Activated CD8-positive, alpha-beta memory T cell treated with anti-CD3 and anti-CD28 coated beads for 36 hours (primary cell): ENCODE results near the gene MED13L. TPM values are rescaled to one million over a fixed set of nuclear protein-coding genes. Genes with fewer than 3 reads are reported as not detected.

Experiments used
- CTCF ChIA-PET: fragments of 350-600 bp; sonication (Branson Sonifier 250); formaldehyde crosslinking; loops from one replicate; lab custom pipeline; 2021; ENCODE audit warnings: antibody characterized with exemption; lab: Charles Lee
- POLR2A ChIA-PET: fragments of 350-600 bp; sonication (Branson Sonifier 250); formaldehyde crosslinking; loops from one replicate; lab custom pipeline; 2021; ENCODE audit warnings: antibody characterized with exemption; lab: Charles Lee
- total RNA-seq, 2 experiments: library from RNA; stranded (reverse); gene quantifications; one replicate each; pipeline ENCODE4 v1.2.3, GENCODE V29; 2021

MED13L gene
- total RNA-seq, 2 experiments from 2014 or later, result 39.4 to 42.8 TPM

DNA sequence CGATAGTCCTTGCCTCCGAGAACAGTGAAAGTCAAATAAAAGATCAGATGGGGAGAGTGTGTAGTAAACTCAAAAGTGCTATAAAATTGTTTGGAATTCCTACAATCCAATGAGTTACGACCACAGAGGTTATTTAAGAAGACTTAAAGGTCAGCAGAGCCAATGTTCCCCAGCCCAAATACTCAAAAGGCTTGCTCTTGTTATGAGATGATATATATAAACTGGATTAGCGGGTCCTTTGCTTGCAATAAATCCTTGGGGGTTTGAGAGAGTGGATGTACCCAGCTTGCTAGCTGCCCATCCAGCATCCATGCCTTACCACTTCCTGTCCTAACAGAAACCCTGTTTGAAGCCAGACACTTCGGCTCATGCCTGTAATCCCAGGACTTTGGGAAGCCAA, 29.0 kb upstream of the MED13L start:
- POLR2A ChIA-PET, result no interaction called here
- CTCF ChIA-PET, result no interaction called here

DNA sequence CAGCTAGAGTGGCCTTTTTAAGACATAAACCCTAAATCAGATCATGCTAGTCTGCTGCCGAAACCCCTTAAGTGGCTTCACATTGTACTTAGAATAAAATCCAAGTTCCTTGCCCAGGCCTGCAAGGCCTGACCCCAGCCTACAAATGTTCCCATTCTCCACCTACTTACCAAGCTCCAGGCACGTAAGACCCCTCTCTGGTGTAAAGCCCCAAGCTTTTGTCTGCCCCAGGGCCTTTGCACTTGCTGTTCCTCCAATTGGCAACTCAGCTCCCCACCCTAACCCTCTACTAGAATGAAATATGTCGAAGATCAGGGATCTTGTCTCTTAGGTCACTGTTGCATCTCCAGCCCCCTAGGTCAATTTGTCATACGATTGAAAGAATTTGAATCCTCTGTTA, 27.1 kb upstream of the MED13L start:
- ChIA-PET POLR2A (interaction anchor here (0.6 to 0.7 kb wide), 2 partner anchors 9 to 143 kb away, joined by 5 to 8 read pairs; no protein-coding TSS in a partner anchor), CTCF (no interaction called here)

DNA sequence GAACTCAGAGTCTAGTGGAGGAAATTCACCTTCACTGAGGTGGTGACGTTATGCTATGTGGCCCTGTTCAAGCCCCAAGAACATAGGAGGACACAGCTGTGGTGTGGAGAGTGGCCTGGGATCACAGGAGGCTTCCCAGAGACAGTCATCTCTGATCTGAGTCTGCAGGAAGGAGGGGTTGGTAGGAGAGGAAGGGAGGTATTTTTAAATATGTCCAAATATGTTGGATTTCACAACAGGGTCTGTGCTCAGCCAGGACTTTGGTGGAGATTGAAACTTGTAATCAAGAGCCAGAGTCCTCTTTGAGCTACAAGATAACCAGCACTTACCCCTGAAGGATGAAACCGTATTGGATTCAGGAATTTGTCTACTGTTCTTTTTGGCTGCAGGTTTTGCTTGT, 26.4 kb upstream of the MED13L start:
- CTCF ChIA-PET, result no interaction called here

DNA sequence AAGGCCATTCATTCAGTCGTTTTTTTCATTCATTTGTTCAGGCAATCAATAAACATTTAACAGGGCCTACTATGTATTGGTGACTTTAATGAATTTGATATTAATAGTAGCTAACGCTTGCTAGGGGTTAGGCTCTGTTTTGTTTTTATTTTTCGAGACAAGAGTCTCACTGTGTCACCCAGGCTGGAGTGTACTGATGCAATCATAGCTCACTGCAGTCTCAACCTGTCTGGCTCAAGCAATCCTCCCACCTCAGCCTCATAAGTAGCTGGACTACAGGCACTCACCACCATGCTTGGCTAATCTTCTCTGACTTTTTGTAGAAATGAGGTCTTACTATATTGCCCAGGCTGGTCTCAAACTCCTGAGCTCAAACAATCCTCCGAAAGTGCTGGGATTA, 25.6 kb upstream of the MED13L start:
- POLR2A ChIA-PET, result no interaction called here
- CTCF ChIA-PET, result no interaction called here

More for the DNA sequence above, 26.4 kb upstream of the MED13L start:
- POLR2A ChIA-PET, result no interaction called here

GRCh38 chr12:116302166-116303058, 24.9 kb upstream of the MED13L start:
- POLR2A ChIA-PET, result no interaction called here
- CTCF ChIA-PET, result no interaction called here

DNA sequence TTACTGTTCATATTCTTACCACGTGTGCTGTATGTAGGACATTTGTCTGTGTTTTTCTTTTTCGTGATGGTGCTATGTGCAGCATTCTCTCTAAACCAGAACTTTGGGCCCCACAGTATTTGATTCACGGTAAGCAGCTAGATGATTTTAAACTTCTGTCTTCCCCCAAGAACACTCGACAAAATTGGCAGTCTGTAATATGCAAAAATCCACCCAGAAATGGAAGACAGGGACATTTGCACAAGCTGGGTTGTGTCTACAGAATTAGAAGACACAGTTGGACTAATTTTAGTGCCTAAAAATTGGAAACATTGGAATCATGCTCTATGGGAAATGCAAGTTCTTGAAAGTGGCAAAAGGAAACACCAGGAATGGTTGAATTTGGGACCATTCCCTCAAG, 24.1 kb upstream of the MED13L start:
- ChIA-PET POLR2A (no interaction called here), CTCF (no interaction called here)

DNA sequence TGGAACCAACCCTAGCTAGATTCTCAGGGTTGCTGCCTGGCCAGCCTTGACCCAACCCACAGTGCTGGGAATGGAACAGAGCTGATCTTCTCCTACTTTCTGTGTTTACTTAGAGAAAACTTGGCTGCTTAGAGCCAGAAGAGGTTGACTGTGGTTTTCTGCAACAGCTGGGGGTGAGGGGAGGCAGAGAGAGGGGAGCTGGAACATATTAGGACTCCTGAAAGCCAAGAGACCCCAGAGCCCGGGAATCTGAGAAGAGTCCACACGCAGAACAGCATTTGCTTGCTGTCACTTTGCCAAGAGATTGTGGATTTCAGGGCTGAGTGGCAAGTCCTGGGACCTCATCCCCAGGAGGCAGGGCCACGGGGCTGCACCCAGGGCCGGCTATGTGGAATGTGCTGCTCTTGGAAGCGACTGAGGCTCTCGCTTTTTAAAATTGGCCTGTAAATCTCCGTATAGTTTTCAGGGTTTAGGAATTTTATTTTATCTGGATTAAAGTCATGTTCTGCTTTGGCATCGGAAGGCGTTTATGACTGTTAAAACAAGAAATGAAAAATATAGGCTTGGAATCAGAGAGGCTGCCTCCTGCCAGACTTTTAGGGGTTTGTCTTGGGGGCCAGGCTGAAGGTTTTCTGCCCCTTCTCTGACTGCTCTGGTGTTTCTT, 22.3 kb upstream of the MED13L start:
- CTCF ChIA-PET, result no interaction called here

DNA sequence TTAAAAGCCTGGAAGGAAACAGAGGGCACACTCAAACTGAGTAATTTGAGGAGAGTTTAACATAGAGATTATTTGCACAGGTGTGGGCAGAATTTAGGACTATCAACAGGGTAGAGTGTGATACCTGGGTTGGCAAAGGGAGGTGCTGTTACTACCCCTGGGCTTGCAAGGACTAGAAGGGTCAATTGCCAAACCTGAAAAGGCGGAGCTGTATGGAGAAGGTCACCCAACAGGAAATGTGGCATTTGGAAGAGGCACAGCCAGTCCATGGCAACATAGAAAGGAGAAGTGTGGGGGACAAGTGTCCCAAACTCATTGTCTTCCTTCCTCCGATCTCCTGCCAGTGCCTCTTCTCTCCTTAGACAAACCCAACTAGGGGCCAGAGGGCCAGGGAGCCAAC, 21.6 kb upstream of the MED13L start:
- ChIA-PET POLR2A (no interaction called here), CTCF (interaction anchor here (1.0 kb wide), 1 partner anchor 158 kb away, joined by 3 read pairs; no protein-coding TSS in a partner anchor)

More for the DNA sequence above, 22.3 kb upstream of the MED13L start:
- POLR2A ChIA-PET, result no interaction called here

DNA sequence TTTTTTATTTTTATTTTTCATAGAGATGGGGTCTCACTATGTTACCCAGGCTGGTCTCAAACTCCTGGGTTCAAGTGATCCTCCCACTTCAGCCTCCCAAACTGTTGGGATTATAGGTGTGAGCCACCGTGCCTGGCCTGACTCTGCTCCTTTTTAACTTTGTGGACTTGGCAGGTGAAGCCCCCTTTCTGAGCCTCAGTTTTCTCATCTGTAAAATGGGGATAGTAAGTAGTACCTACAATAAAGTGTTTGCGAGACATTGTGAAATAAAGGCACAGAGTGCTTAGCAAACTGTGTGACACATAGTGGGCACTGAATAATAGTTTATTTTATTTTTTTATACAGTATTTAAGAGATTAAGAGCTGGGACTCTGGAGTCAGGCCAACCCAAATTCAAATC, 21.1 kb upstream of the MED13L start:
- ChIA-PET POLR2A (no interaction called here), CTCF (interaction anchor here (1.0 kb wide), 1 partner anchor 158 kb away, joined by 3 read pairs; no protein-coding TSS in a partner anchor)

- POLR2A ChIA-PET, result no interaction called here
- CTCF ChIA-PET, result no interaction called here
Measured at GRCh38 chr12:116297224-116297834, 19.8 kb upstream of the MED13L start.

DNA sequence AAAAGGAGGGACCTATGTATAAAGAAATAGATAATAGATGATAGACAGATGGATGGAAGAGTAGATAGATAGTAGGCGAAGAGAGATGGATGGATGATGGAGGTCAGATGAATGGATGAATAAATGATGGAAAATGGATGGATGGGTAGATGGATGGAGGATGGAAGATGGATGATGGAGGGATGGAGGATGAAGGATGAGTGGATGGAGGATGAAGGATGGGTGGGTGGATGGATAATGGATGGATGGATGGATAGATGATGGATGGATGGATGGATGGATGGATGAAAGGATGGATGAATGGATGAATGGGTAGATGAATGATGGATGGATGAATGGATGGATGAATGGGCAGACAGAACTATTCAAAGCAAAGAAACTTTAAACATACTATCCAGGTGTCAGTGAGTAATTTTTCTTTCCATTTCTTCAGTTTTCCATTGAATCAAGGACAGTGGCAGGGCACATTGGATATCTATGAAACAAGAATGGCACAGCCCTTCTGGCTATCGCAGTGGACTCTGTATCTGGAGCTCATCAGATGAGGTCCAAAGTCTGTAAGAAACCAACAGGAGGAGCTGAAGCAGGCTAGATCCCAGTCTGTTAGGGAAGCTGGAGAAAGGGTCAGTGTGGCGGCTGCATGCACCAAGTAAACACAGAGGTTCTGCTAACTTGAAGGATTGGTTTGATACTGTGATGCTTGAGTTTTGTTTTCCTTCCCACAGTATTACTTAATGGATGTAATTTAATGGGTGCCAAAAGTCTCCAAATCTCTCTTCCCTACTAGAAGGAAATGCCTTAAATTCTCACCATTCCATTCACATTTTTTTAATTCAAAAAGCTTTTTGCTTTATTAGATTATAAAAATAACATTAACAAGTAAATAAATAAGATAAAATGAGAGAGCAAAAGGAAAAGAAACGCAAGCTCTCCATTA, 18.1 kb upstream of the MED13L start:
- ChIA-PET POLR2A (interaction anchor here (0.5 kb wide), 1 partner anchor 9 kb away, joined by 5 read pairs; no protein-coding TSS in a partner anchor), CTCF (no interaction called here)

GRCh38 chr12:116294454-116295165, 17.1 kb upstream of the MED13L start:
- POLR2A ChIA-PET, result interaction anchor here (0.5 kb wide), 2 partner anchors 10 to 771 kb away, joined by 3 to 5 read pairs; no protein-coding TSS in a partner anchor
- CTCF ChIA-PET, result no interaction called here

DNA sequence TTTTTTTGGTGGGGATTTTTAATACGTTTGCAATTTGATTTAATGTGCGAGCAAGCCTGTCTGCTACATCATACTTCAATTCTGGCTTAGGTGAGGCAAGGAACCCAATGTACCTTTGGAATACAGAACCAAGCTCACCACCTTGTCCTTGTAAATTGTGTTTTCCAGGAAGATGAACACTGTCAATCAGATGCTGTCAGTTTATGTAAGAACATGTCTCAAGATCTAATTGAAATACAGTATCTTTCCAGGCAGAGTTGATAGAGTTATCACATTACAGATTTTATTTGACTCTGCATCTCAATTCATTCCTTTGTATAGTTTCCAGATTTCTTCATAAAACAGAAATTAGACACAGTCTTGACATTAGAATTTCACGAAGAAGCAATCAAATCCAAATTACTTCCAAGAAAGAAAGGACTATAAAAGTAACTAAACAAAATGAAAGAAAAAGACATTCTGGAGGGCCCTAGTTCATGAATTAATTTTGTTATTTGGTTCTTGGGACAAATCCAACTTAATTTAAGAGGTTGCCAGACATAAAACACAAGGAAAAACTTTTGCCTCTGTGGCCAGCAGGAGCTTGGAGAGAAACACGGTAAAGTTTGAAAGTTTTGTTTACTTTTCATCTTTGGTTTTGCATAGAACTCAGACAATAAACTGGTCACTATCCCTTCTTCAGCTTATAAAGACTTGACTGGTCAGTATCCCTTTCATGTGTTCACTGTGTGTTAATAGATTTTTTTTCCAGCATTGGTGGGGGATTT, 16.4 kb upstream of the MED13L start:
- ChIA-PET CTCF (no interaction called here), POLR2A (interaction anchor here (0.5 kb wide), 1 partner anchor 772 kb away, joined by 3 read pairs; no protein-coding TSS in a partner anchor)

DNA sequence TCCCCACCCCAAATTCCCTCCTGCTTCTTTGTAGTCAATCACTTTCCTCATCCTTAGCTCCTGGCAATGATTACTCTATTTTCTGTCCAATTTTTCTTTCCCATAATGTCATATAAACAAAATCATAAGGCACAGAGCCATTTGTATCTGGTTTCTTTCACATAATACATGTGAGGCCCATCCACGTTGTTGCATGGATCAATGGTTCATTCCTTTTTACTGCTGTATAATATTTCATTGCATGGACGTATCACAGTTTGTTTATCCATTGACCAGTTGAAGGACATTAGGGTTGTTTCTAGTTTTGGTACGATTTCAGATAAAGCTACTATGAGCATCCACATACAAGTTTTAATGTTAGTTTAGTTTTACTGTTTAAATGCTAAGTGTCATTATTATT, 13.7 kb upstream of the MED13L start:
- ChIA-PET CTCF (no interaction called here), POLR2A (no interaction called here)

DNA sequence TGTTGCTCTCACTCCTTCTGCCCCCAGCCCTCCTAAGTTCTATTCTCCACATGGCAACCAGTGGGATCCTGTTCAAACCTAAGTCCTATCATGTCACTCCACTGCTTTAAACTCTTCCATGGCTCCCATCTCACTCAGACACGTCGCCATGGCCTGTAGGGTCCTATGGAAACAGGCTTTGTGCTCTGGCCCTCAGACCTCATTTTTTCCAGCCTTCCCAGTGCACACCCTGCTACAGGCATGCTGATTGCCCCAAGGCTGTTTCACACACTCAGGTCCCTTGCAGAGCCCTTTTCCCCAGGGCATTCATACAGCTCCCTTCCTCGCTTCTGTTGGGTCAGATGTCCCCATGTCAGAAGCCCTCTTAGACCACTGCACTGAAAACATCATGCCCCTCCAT, 11.2 kb upstream of the MED13L start:
- ChIA-PET POLR2A (no interaction called here), CTCF (no interaction called here)

- POLR2A ChIA-PET, result no interaction called here
- CTCF ChIA-PET, result no interaction called here
Measured at GRCh38 chr12:116287842-116288301, 10.4 kb upstream of the MED13L start.

DNA sequence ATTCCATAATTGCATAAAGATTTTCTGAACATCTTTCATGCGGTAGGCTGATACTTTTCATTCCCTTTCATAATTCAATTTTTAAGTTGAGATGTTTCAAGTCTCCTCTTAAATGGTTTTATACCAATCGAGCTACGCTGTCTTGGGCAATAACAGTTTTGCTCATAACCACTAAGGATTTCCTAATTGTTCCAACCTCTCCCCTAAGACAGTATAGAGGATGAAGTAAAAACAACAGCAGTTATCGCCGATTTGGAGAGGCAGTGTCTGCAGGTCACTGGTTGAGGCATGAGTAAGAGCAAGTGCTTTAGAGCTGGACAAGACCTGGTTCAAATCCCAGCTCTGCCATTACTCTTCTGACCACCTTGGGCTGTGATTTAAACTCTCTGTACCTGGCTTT, 6.9 kb upstream of the MED13L start:
- POLR2A ChIA-PET, result no interaction called here

More for the DNA sequence above, 6.9 kb upstream of the MED13L start:
- CTCF ChIA-PET, result no interaction called here
